GM12878 (cell line): Measurements from ENCODE around the gene VSIG10L.

Experiments
- CHD4 ChIP-seq: fragments of 200-600 bp; sonication (generic); IDR thresholded peaks from 2 replicates; pipeline ENCODE4 v1.6.1; 2016; ENCODE audit warnings: mild to moderate bottlenecking
- EP300 ChIP-seq, 2 experiments: fragments of 150-350 bp in 1 of 2; IDR thresholded peaks; 2 replicates each; pipeline ENCODE4 v1.6.1; 2011 to 2012; ENCODE audit warnings: low read depth in 2 of 2, low read length in 2 of 2, borderline replicate concordance in 1 of 2, improper control_type of control experiment in 1 of 2, inconsistent platforms in 1 of 2; ENCODE audit not compliant: control insufficient read depth in 1 of 2
- PAX5 ChIP-seq: IDR thresholded peaks from 2 replicates; pipeline ENCODE4 v1.6.1; 2011; ENCODE audit warnings: low read depth, low read length, borderline replicate concordance
- POLR2A ChIP-seq: IDR thresholded peaks from 2 replicates; pipeline ENCODE4 v1.6.1; 2011; ENCODE audit warnings: low read depth, mild to moderate bottlenecking, low read length
- POLR2AphosphoS5 ChIP-seq: IDR thresholded peaks from 2 replicates; pipeline ENCODE4 v1.6.1; 2011; ENCODE audit warnings: mild to moderate bottlenecking, low read length, inconsistent platforms
- SIX5 ChIP-seq: IDR thresholded peaks from 2 replicates; pipeline ENCODE4 v1.6.1; 2011; ENCODE audit warnings: mild to moderate bottlenecking, low read depth, low read length, moderate library complexity; ENCODE audit not compliant: severe bottlenecking
- ZBED1 ChIP-seq: IDR thresholded peaks from 2 replicates; pipeline ENCODE4 v1.6.1; 2016; ENCODE audit warnings: borderline replicate concordance
- ZZZ3 ChIP-seq: IDR thresholded peaks from 2 replicates; pipeline ENCODE4 v1.6.1; 2011; ENCODE audit warnings: low read depth; ENCODE audit not compliant: control insufficient read depth, insufficient read length
- TF ChIP-seq, protein P1 (sequence below), 3 experiments: IDR thresholded peaks in 2 of 3; conservative IDR thresholded peaks in 1 of 3; 2 replicates each; pipeline ENCODE4 v1.5.1; 2011; ENCODE audit warnings: low read depth in 3 of 3, low read length in 3 of 3, mild to moderate bottlenecking in 3 of 3, control low read depth in 2 of 3, moderate library complexity in 2 of 3, inconsistent platforms in 1 of 3, mixed read lengths in 1 of 3; ENCODE audit not compliant: control insufficient read depth in 2 of 3, insufficient read depth in 1 of 3; ENCODE audit errors: extremely low read depth in 1 of 3
- TF ChIP-seq, protein P2 (sequence below): IDR thresholded peaks from 2 replicates; pipeline ENCODE4 v1.6.1; 2011; ENCODE audit warnings: borderline replicate concordance, low read depth, mild to moderate bottlenecking, moderate library complexity, low read length; ENCODE audit not compliant: insufficient read depth, poor library complexity, severe bottlenecking
- TF ChIP-seq, protein P3 (sequence below): fragments of 150-350 bp; IDR thresholded peaks from 2 replicates; pipeline ENCODE4 v1.6.1; 2016; ENCODE audit warnings: low read depth, low read length

DNA sequence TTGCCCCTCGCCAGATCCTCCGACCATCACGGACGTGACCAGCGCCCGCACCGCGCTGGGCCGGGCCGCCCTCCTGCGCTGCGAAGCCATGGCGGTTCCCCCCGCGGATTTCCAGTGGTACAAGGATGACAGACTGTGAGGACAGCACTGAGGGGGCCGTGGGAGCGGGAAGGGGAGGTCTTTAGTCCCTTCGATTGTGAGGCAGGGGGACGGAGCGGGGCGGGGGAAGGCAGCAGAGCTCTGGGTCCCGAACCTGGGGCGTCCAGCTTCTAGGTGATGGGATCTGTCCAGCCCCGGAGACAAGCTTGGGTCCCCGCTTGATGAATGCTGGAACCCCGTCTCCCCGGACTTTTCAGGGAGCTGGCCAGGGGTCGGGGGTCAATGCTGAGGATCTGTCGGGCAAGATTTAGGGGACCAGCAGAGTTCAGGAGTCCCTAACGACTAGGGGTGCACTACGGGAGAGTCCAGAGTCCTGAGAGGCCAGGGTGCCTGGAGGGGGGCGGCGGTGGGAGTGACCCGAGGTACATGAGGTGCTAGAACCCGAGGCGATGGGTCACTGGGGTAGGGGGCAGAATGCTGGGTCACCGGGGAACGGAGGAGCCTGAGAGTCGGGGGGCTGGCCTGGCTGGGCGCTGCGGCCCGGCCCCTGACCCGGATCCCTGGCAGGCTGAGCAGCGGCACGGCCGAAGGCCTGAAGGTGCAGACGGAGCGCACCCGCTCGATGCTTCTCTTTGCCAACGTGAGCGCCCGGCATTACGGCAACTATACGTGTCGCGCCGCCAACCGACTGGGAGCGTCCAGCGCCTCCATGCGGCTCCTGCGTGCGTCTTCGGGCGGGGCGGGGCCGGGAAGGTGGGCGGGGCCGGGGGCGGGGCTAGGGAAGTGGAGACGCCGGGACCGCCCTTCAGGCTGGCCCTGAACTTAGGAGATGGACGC, 14.6 kb downstream of the VSIG10L start:
- TF ChIP-seq ZBED1 (no peak), POLR2AphosphoS5 (no peak), SIX5 (no peak), ZZZ3 (no peak), PAX5 (no peak), EP300 (IDR thresholded peaks at IDR 0.05; ENCODE audit: borderline replicate concordance in 1 of 2, control insufficient read depth in 1 of 2, low read depth in 2 of 2, low read length in 2 of 2) (no peak), CHD4 (no peak), POLR2A (no peak)
- TF ChIP-seq, protein P1, sequence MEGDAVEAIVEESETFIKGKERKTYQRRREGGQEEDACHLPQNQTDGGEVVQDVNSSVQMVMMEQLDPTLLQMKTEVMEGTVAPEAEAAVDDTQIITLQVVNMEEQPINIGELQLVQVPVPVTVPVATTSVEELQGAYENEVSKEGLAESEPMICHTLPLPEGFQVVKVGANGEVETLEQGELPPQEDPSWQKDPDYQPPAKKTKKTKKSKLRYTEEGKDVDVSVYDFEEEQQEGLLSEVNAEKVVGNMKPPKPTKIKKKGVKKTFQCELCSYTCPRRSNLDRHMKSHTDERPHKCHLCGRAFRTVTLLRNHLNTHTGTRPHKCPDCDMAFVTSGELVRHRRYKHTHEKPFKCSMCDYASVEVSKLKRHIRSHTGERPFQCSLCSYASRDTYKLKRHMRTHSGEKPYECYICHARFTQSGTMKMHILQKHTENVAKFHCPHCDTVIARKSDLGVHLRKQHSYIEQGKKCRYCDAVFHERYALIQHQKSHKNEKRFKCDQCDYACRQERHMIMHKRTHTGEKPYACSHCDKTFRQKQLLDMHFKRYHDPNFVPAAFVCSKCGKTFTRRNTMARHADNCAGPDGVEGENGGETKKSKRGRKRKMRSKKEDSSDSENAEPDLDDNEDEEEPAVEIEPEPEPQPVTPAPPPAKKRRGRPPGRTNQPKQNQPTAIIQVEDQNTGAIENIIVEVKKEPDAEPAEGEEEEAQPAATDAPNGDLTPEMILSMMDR (IDR thresholded peaks at IDR 0.05 in 2 of 3, conservative IDR thresholded peaks at IDR 0.05 in 1 of 3; ENCODE audit: control insufficient read depth in 2 of 3, extremely low read depth in 1 of 3, insufficient read depth in 1 of 3, low read depth in 3 of 3, low read length in 3 of 3) = no peak
- TF ChIP-seq, protein P2, sequence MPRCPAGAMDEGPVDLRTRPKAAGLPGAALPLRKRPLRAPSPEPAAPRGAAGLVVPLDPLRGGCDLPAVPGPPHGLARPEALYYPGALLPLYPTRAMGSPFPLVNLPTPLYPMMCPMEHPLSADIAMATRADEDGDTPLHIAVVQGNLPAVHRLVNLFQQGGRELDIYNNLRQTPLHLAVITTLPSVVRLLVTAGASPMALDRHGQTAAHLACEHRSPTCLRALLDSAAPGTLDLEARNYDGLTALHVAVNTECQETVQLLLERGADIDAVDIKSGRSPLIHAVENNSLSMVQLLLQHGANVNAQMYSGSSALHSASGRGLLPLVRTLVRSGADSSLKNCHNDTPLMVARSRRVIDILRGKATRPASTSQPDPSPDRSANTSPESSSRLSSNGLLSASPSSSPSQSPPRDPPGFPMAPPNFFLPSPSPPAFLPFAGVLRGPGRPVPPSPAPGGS = no peak
- TF ChIP-seq, protein P3, sequence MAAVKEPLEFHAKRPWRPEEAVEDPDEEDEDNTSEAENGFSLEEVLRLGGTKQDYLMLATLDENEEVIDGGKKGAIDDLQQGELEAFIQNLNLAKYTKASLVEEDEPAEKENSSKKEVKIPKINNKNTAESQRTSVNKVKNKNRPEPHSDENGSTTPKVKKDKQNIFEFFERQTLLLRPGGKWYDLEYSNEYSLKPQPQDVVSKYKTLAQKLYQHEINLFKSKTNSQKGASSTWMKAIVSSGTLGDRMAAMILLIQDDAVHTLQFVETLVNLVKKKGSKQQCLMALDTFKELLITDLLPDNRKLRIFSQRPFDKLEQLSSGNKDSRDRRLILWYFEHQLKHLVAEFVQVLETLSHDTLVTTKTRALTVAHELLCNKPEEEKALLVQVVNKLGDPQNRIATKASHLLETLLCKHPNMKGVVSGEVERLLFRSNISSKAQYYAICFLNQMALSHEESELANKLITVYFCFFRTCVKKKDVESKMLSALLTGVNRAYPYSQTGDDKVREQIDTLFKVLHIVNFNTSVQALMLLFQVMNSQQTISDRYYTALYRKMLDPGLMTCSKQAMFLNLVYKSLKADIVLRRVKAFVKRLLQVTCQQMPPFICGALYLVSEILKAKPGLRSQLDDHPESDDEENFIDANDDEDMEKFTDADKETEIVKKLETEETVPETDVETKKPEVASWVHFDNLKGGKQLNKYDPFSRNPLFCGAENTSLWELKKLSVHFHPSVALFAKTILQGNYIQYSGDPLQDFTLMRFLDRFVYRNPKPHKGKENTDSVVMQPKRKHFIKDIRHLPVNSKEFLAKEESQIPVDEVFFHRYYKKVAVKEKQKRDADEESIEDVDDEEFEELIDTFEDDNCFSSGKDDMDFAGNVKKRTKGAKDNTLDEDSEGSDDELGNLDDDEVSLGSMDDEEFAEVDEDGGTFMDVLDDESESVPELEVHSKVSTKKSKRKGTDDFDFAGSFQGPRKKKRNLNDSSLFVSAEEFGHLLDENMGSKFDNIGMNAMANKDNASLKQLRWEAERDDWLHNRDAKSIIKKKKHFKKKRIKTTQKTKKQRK = no peak
